Measurements from ENCODE around the gene SGMS1.

DNA sequence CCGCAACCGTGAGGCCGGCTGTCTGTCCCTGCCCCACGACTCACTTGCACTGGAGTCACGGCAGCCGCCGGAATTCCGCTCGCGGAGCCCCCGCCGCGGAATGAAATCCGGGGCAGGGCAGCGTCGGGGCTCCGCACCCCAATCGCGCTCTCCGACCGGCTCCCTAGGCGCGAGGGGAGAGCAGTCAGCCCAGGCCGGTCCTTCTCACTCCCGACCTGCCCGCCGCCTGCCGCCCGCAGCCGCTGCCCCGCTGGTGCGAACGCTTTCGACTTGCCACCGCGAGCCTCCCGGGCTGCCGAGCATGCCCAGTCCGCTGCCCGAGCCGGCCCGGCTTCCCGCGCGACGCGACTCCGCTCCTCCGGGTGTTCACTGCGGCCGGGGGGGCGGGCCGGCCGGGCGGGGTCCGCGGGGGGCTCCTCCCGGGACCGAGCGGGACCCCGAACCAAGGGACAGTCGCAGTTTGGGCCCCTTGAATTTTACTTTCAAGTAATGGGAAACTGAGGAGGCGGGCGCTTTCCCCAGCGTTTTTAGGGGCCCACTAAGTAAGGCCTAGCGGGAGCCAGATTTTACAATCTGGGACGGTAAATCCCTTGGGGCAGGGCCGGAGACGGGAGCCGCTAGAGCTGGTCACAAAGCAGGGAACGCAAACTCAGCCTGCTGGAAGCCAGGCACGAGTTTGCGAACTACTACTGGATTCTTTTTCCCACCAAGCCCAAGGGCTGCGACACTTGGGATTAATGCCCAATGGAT is at the start of gene SGMS1:
- TF ChIP-seq EP300 (IDR thresholded peaks at IDR 0.05; ENCODE audit: low read depth) (no peak), POLR2A (IDR thresholded peaks at IDR 0.05) (peak; percentile 10), POLR2AphosphoS5 (IDR thresholded peaks at IDR 0.05) (peak; percentile 49 to 85 (median 82))
- TF ChIP-seq, protein P1, sequence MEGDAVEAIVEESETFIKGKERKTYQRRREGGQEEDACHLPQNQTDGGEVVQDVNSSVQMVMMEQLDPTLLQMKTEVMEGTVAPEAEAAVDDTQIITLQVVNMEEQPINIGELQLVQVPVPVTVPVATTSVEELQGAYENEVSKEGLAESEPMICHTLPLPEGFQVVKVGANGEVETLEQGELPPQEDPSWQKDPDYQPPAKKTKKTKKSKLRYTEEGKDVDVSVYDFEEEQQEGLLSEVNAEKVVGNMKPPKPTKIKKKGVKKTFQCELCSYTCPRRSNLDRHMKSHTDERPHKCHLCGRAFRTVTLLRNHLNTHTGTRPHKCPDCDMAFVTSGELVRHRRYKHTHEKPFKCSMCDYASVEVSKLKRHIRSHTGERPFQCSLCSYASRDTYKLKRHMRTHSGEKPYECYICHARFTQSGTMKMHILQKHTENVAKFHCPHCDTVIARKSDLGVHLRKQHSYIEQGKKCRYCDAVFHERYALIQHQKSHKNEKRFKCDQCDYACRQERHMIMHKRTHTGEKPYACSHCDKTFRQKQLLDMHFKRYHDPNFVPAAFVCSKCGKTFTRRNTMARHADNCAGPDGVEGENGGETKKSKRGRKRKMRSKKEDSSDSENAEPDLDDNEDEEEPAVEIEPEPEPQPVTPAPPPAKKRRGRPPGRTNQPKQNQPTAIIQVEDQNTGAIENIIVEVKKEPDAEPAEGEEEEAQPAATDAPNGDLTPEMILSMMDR (IDR thresholded peaks at IDR 0.05) = peak in 1 of 5 experiments; percentile 1

Measured in transverse colon (tissue), 4 donors.